Retinal pigment epithelial cell (primary cell): Measurements from ENCODE around the gene P2RY14.

Experiments used
- DNase-seq: peaks from one replicate; pipeline ENCODE4 v3.0.0-alpha.2; 2010; ENCODE audit warnings: low read depth
- H3K4me3 ChIP-seq: 2 replicates; pipeline ENCODE4 v1.5.1; 2011; ENCODE audit warnings: mild to moderate bottlenecking, low read length, control low read depth, moderate library complexity
- TF ChIP-seq, protein P1 (sequence below): conservative IDR thresholded peaks from 2 replicates; pipeline ENCODE4 v1.5.1; 2011; ENCODE audit warnings: low read depth, low read length, control low read depth, inconsistent platforms

P2RY14 gene

DNA sequence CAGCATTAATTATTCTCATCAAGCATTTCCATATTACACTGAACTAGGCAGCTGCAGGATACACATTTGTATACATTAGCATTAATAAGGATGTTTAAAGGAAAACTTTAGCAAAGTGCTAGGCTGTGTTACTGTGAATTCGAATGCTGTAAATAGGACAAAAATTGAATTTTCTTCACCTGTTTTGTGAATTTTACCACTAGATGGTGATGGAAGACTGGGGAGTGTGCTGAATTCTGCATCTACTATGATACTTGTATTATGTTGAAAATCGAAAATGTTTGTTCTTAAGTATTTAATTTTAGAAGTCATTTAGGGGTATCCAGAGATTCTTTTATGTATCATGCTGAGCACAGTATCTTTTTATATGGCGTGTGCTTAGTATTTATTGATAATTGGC, 12.3 kb upstream of the P2RY14 start:
- TF ChIP-seq, protein P1, sequence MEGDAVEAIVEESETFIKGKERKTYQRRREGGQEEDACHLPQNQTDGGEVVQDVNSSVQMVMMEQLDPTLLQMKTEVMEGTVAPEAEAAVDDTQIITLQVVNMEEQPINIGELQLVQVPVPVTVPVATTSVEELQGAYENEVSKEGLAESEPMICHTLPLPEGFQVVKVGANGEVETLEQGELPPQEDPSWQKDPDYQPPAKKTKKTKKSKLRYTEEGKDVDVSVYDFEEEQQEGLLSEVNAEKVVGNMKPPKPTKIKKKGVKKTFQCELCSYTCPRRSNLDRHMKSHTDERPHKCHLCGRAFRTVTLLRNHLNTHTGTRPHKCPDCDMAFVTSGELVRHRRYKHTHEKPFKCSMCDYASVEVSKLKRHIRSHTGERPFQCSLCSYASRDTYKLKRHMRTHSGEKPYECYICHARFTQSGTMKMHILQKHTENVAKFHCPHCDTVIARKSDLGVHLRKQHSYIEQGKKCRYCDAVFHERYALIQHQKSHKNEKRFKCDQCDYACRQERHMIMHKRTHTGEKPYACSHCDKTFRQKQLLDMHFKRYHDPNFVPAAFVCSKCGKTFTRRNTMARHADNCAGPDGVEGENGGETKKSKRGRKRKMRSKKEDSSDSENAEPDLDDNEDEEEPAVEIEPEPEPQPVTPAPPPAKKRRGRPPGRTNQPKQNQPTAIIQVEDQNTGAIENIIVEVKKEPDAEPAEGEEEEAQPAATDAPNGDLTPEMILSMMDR = peak; percentile 47
- H3K4me3 ChIP-seq = no peak overlapping the region
- no peak for DNase-seq

DNA sequence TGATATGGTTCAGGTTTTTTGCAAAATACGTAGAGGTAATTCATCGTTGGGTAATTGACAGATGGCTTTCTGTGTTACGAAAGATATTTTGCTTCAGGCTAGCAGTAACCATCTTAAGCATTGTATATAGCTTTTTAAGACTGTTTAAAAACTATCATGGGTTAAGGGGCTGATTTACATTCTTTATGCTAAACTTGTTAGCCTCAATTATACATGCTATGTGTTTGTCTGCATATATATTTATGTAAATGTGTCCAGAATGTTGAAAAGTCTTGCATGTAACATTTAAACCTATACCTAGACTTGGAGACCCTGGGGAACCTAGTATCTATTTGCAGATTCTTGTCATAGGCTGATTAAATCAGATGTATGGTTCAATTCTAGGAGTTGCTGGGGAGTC, 11.1 kb upstream of the P2RY14 start:
- DNase-seq = no peak
- no peak overlapping the region for H3K4me3 ChIP-seq
- TF ChIP-seq, protein P1 = no peak

DNA sequence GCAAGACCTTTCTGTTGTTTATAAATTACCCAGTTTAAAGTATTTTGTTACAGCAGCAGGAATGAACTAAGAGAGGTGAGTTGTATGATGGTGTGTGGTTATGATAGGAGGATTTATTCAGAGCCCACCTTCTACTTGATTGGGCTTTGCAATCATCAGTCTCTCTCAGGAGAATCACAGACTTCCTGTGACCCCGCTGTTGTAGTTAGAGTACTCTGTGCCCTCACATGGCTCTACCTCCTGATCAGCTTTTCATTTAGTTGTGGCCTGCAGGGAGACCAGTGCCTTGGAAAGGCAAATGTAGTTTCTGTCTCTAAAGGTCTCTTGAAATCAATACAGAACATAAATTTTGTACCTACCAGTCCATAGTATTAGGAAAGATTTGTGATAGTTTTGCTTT, 7.6 kb upstream of the P2RY14 start:
- no peak overlapping the region for H3K4me3 ChIP-seq
- TF ChIP-seq, protein P1 = no peak
- no peak for DNase-seq

DNA sequence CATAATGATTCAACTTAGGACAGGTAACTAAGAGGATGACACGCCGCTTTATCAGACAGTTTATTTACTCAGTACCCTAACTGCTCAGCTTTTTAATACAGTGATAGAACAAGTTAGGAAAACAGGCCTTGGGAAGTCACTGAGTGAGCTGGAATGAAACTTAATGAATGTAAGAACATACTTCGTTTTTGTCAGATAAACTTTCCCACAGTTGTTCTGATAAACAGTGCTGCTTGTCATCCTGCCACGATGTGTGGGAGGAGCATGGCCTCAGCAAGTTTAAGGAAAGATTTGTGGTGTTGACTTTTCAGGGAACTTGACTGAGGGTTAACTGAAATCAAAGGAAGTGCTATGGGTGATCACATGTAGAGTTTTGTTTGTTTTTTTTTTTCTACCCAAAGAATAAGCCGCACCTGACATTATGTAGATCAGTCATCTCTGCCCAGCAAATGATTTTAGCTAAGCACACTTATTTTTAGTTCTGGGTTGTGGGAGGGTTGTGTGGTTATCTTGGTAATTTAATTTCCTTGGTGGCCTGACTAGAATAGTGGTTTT, 5.6 kb upstream of the P2RY14 start:
- DNase-seq = no peak
- no peak overlapping the region for H3K4me3 ChIP-seq
- TF ChIP-seq, protein P1 = no peak

DNA sequence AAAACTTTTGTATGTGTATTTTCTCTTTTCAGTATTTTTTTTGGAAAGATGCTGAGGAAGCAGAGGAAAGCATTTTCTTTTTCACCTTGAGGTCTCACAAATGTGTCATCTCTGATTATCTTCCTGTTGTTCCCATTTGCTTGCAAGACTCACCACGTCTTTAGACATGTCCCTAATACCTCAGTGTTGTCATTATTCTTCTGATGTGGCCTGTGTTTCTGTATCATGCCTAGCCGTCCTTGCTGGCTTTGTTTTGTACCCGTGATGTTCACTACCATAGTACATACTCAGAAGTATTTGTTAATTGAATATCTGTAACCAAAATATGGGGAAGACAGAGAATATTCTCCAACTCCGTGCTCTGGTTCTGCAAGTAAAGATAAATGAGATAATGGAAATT, 5.0 kb upstream of the P2RY14 start:
- TF ChIP-seq, protein P1 = no peak
- H3K4me3 ChIP-seq = no peak overlapping the region
- no peak for DNase-seq

DNA sequence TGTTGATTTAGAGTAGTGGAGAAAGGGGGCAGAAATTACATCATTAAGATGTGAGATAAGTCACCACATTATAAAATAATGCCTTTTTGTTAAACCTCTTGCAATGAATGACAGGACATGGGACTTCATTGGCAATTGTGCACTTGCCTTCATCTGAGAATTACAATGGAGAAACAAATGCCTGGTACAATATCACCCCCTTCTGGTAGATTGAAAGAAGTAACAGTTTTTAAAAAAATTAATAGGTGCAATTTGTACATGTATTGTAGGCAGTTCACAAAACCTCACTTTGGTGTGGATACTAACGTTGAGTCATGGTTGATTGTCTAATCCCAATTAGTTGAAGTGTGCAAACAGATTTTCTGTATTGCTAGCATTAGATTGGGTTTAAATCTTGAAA, 4.6 kb upstream of the P2RY14 start:
- no peak overlapping the region for H3K4me3 ChIP-seq
- TF ChIP-seq, protein P1 = peak; percentile 59
- no peak for DNase-seq

DNA sequence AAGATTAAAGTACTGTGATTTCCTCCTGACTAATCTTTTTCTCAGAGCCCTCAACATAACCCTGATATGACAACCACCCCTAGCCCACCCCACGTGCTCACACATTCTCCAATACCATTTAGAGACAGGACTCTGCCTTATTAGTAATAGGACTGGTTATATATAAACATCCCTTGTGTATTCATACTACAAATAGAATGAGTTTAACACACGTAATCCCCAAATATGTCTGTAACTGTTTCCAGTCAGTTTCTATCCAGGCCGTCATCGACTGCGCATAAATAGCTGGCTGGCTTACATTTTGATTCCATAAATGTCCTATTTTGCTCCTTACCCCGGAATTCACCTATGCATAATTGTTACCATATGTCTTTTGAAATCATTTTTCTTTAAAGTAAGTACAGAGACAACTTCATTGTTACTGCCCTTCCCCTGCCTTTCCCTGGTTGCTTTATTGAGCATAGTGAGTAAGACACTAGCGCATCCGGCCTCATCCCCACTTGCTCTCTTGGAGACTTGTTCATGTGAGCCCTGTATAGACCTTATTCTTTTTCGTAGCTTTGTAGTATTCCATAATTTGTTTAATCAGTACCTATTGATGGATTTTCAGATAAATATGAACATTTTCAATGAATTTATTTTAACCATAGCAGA, 3.5 kb upstream of the P2RY14 start:
- no peak overlapping the region for H3K4me3 ChIP-seq
- no peak for DNase-seq
- TF ChIP-seq, protein P1 = no peak
